OCI-LY1 (cell line): Measurements from ENCODE around the gene RAD9B.

ENCODE experiments used
- H2AFZ ChIP-seq: fragments of 200-600 bp; sonication (generic), shearing (Covaris generic); 2 replicates; pipeline ENCODE4 v1.6.0; 2014; ENCODE audit warnings: antibody characterized with exemption, mild to moderate bottlenecking, low read length
- H3F3A ChIP-seq: fragments of 200-600 bp; sonication (generic), shearing (Covaris generic); 2 replicates; pipeline ENCODE4 v1.6.0; 2014; ENCODE audit warnings: mild to moderate bottlenecking, antibody characterized with exemption, low read length, moderate library complexity; ENCODE audit not compliant: insufficient read depth
- H3K27ac ChIP-seq: fragments of 200-600 bp; sonication (generic); 2 replicates; pipeline ENCODE4 v1.5.1; 2014; ENCODE audit warnings: low read length, mixed run types, mild to moderate bottlenecking, low read depth; ENCODE audit not compliant: poor library complexity, severe bottlenecking
- H3K27me3 ChIP-seq: fragments of 200-600 bp; sonication (generic); 2 replicates; pipeline ENCODE4 v1.6.0; 2014; ENCODE audit warnings: antibody characterized with exemption, mild to moderate bottlenecking, low read length, moderate library complexity; ENCODE audit not compliant: insufficient read depth
- H3K36me3 ChIP-seq: fragments of 200-600 bp; sonication (generic); 2 replicates; pipeline ENCODE4 v1.6.1; 2014; ENCODE audit warnings: mild to moderate bottlenecking, antibody characterized with exemption, low read length, moderate library complexity, mixed read lengths; ENCODE audit not compliant: insufficient read depth
- H3K4me1 ChIP-seq: fragments of 200-600 bp; sonication (generic); 2 replicates; pipeline ENCODE4 v1.5.1; 2014; ENCODE audit warnings: mild to moderate bottlenecking, low read length, moderate library complexity; ENCODE audit not compliant: insufficient read depth, severe bottlenecking
- H3K4me2 ChIP-seq: fragments of 200-600 bp; sonication (generic), shearing (Covaris generic); 2 replicates; pipeline ENCODE4 v1.6.1; 2014; ENCODE audit warnings: low read length
- H3K4me3 ChIP-seq: fragments of 200-600 bp; sonication (generic); 2 replicates; pipeline ENCODE4 v1.5.1; 2014; ENCODE audit warnings: low read length, low read depth, mild to moderate bottlenecking, mixed read lengths; ENCODE audit not compliant: poor library complexity, severe bottlenecking
- H3K79me2 ChIP-seq: fragments of 200-600 bp; shearing (Covaris generic); 2 replicates; pipeline ENCODE4 v1.6.1; 2016; ENCODE audit warnings: mixed run types, low read length, mixed read lengths; ENCODE audit not compliant: insufficient read depth
- H3K9ac ChIP-seq: fragments of 200-600 bp; sonication (generic), shearing (Covaris generic); 2 replicates; pipeline ENCODE4 v1.6.1; 2014; ENCODE audit warnings: mild to moderate bottlenecking, low read length, mixed read lengths
- H3K9me2 ChIP-seq: fragments of 200-600 bp; sonication (generic), shearing (Covaris generic); 2 replicates; pipeline ENCODE4 v1.6.1; 2014; ENCODE audit warnings: low read depth, mild to moderate bottlenecking, low read length, mixed read lengths
- H3K9me3 ChIP-seq: fragments of 200-600 bp; shearing (Covaris generic); 2 replicates; pipeline ENCODE4 v1.6.1; 2014; ENCODE audit warnings: low read length, mixed read lengths
- H4K20me1 ChIP-seq: fragments of 200-600 bp; sonication (generic), shearing (Covaris generic); 2 replicates; pipeline ENCODE4 v1.6.0; 2016; ENCODE audit warnings: mild to moderate bottlenecking, low read length; ENCODE audit not compliant: insufficient read depth
- EZH2 ChIP-seq: fragments of 200-600 bp; sonication (generic), shearing (Covaris generic); IDR thresholded peaks from 2 replicates; pipeline ENCODE4 v1.8.0; 2017; ENCODE audit warnings: borderline replicate concordance, mixed run types, mild to moderate bottlenecking, antibody characterized with exemption, low read length, moderate library complexity, mixed read lengths
- TF ChIP-seq, protein P1 (sequence below): fragments of 200-600 bp; sonication (generic), shearing (Covaris generic); IDR thresholded peaks from 2 replicates; pipeline ENCODE4 v1.5.1; 2017; ENCODE audit warnings: mild to moderate bottlenecking, antibody characterized with exemption, low read length, moderate library complexity, mixed read lengths

RAD9B gene

DNA sequence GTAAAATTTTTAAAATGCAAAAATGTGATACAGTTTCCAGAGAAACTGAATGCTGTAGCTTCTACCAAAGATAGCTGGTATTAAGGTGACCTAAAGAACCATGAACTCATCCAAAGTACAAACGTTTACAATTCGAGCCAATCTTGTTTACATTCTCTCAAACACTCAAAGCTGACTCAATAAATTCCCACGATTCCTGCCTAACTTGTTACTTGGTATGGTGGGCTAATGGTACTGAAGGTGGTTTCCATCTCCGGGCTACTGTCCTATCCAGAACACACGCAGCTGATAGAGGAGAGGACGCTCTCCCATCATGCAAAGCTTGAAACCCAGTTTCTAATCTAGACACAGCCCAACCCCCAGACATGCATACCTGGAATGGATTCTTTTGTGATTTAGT, 31.5 kb downstream of the RAD9B start:
- H3K4me2 ChIP-seq: no peak overlapping the region

DNA sequence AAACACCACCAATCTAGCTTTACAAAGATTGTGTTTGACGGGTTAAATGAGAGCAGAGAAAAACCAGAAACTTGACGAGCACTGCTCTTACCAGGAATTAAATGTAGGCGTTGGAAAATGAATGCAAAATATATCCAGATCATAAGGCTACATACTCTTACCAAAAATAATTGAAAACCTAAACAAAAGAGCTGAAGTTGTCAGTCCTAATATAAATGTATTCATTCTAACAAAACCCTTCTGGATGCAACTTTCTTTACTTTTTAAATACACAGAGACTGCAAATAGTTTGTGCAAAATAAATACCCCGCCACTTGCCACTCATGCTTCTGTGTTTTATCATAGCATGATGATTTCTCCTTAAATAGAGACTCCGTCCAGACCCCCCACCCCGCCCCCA, 32.7 kb downstream of the RAD9B start:
- Histone ChIP-seq H3K27ac (no peak overlapping the region), H3K79me2 (no peaks in the 10 kb centered on the region), H2AFZ (no peak overlapping the region), H3K9me2 (no peaks in the 10 kb centered on the region), H3F3A (no peaks in the 10 kb centered on the region), H3K9me3 (no peaks in the 10 kb centered on the region), H4K20me1 (no peaks in the 10 kb centered on the region), H3K4me3 (no peak overlapping the region), H3K4me2 (no peak overlapping the region), H3K4me1 (peaks cover 9% of the 10 kb centered on the region), H3K27me3 (no peaks in the 10 kb centered on the region), H3K36me3 (peaks cover 78% of the 10 kb centered on the region), H3K9ac (no peak overlapping the region)
- TF ChIP-seq EZH2: no peak
- TF ChIP-seq, protein P1, sequence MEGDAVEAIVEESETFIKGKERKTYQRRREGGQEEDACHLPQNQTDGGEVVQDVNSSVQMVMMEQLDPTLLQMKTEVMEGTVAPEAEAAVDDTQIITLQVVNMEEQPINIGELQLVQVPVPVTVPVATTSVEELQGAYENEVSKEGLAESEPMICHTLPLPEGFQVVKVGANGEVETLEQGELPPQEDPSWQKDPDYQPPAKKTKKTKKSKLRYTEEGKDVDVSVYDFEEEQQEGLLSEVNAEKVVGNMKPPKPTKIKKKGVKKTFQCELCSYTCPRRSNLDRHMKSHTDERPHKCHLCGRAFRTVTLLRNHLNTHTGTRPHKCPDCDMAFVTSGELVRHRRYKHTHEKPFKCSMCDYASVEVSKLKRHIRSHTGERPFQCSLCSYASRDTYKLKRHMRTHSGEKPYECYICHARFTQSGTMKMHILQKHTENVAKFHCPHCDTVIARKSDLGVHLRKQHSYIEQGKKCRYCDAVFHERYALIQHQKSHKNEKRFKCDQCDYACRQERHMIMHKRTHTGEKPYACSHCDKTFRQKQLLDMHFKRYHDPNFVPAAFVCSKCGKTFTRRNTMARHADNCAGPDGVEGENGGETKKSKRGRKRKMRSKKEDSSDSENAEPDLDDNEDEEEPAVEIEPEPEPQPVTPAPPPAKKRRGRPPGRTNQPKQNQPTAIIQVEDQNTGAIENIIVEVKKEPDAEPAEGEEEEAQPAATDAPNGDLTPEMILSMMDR: no peak

More for the DNA sequence above, 31.5 kb downstream of the RAD9B start:
- Histone ChIP-seq H3F3A (no peaks in the 10 kb centered on the region), H2AFZ (no peak overlapping the region), H3K9ac (no peak overlapping the region), H3K4me3 (no peak overlapping the region), H3K27ac (no peak overlapping the region), H3K79me2 (no peaks in the 10 kb centered on the region), H3K27me3 (no peaks in the 10 kb centered on the region), H3K36me3 (peaks cover 66% of the 10 kb centered on the region), H3K9me2 (no peaks in the 10 kb centered on the region), H3K4me1 (peaks cover 9% of the 10 kb centered on the region), H4K20me1 (no peaks in the 10 kb centered on the region), H3K9me3 (no peaks in the 10 kb centered on the region)
- TF ChIP-seq EZH2: no peak
- TF ChIP-seq, protein P1: no peak

GRCh38 chr12:110536834-110537604, 34.9 kb downstream of the RAD9B start:
- no peaks in the 10 kb centered on the region for H3K9me3 ChIP-seq
- H3K27ac ChIP-seq: no peak overlapping the region
- H3K4me1 ChIP-seq: peaks cover 4% of the 10 kb centered on the region
- H3K9me2 ChIP-seq: no peaks in the 10 kb centered on the region
- no peak for TF ChIP-seq EZH2
- TF ChIP-seq, protein P1: no peak
- no peak overlapping the region for H3K4me3 ChIP-seq
- no peaks in the 10 kb centered on the region for H3K79me2 ChIP-seq
- no peaks in the 10 kb centered on the region for H3K27me3 ChIP-seq
- no peaks in the 10 kb centered on the region for H4K20me1 ChIP-seq
- no peak overlapping the region for H3K4me2 ChIP-seq
- no peaks in the 10 kb centered on the region for H3F3A ChIP-seq
- no peak overlapping the region for H2AFZ ChIP-seq
- H3K9ac ChIP-seq: no peak overlapping the region
- H3K36me3 ChIP-seq: peaks cover 67% of the 10 kb centered on the region
